UCSD-AML1 (cell line): ENCODE measurements around the gene RNF26.
A peak's percentile ranks its signal among the peaks of the same experiment; 100 is the strongest.

Experiments used
- DNase-seq: peaks from one replicate; lab custom pipeline; 2025; ENCODE audit not compliant: unreplicated experiment; lab: John Stamatoyannopoulos, UW

Gene RNF26

GRCh38 chr11:119369132-119369925 is 35.0 kb downstream of the RNF26 start:
- DNase-seq, result no peak

GRCh38 chr11:119370486-119371046 is 36.2 kb downstream of the RNF26 start:
- no peak for DNase-seq

- no peak for DNase-seq
Observed at GRCh38 chr11:119371067-119371601, 36.8 kb downstream of the RNF26 start.

- DNase-seq, result no peak
Observed at GRCh38 chr11:119371778-119372182, 37.5 kb downstream of the RNF26 start.

- DNase-seq, result no peak
Observed at GRCh38 chr11:119372260-119373058, 38.1 kb downstream of the RNF26 start.

GRCh38 chr11:119373059-119373920 is 39.0 kb downstream of the RNF26 start:
- no peak for DNase-seq

- DNase-seq, result peak; percentile 74
Observed at GRCh38 chr11:119373921-119374631, 39.7 kb downstream of the RNF26 start.

- no peak for DNase-seq
Observed at GRCh38 chr11:119374632-119375336, 40.5 kb downstream of the RNF26 start.

- no peak for DNase-seq
Observed at GRCh38 chr11:119375337-119376196, 41.2 kb downstream of the RNF26 start.

- no peak for DNase-seq
Observed at GRCh38 chr11:119376197-119376847, 42.0 kb downstream of the RNF26 start.

- no peak for DNase-seq
Observed at GRCh38 chr11:119377112-119377901, 43.0 kb downstream of the RNF26 start.

- no peak for DNase-seq
Observed at GRCh38 chr11:119377961-119378667, 43.8 kb downstream of the RNF26 start.

GRCh38 chr11:119378851-119379465 is 44.6 kb downstream of the RNF26 start:
- no peak for DNase-seq

GRCh38 chr11:119380160-119380826 is 46.0 kb downstream of the RNF26 start:
- no peak for DNase-seq

- no peak for DNase-seq
Observed at GRCh38 chr11:119380827-119381180, 46.5 kb downstream of the RNF26 start.
